Measurements from ENCODE around the gene DNLZ. TPM values are rescaled to one million over a fixed set of nuclear protein-coding genes. Genes with fewer than 3 reads are reported as not detected.

DNLZ gene
- total and polyA plus RNA-seq, 9 of the 15 experiments (the other 6 are each of a cell fraction or from before 2014, with no cell fraction given), result 0.17 to 44.6 (median 3.4) TPM

- no peak for TF ChIP-seq ZNF318 (IDR thresholded peaks at IDR 0.05; ENCODE audit: borderline replicate concordance in 1 of 2, low read depth in 1 of 2)
Observed at GRCh38 chr9:136318111-136318775, 45.3 kb downstream of the DNLZ start (continued).

Measured in K562 (cell line).